ENCODE measurements around the gene TNFRSF21. TPM values are rescaled to one million over a fixed set of nuclear protein-coding genes. Genes with fewer than 3 reads are reported as not detected.
"Not testable (repeated sequence)": the region's sequence is repeated elsewhere in the genome, so short reads cannot be mapped to it uniquely, and the experiment has no call there.

TNFRSF21 gene
- total RNA-seq, 2 experiments from 2014 or later: 28.1 to 36.5 TPM

DNA sequence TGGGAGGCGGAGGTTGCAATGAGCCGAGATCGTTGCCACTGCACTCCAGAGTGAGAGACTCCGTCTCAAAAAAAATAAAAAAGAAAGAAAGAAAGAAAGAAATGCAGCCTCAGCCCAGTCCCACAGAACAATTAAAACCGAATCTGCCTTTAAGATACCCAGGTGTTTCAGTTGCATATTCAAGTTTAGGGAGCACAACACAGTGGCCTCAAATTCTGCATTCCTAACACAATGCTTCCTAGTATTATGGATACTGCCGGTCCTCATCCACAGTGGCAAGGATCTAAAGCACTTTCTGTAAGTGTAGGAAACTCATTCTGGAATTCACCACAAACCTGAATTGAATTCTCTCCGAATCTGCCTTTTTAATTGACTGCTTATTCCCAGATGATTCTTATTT is 80.5 kb downstream of the TNFRSF21 start:
- no peak overlapping the region for H2AFZ ChIP-seq (ENCODE audit: low read length)
- CTCF ChIA-PET (ENCODE audit: unreplicated experiment): no interaction called here
- H3K9me3 ChIP-seq (ENCODE audit: low read length): no peaks in the 10 kb centered on the region; the same call in 1 of the 2 replicates
- no peaks in the 10 kb centered on the region for H3K9me2 ChIP-seq (ENCODE audit: insufficient read depth, low read length)
- H3K79me2 ChIP-seq (ENCODE audit: insufficient read depth, low read depth, low read length): no peaks in the 10 kb centered on the region
- TF ChIP-seq, protein P1, sequence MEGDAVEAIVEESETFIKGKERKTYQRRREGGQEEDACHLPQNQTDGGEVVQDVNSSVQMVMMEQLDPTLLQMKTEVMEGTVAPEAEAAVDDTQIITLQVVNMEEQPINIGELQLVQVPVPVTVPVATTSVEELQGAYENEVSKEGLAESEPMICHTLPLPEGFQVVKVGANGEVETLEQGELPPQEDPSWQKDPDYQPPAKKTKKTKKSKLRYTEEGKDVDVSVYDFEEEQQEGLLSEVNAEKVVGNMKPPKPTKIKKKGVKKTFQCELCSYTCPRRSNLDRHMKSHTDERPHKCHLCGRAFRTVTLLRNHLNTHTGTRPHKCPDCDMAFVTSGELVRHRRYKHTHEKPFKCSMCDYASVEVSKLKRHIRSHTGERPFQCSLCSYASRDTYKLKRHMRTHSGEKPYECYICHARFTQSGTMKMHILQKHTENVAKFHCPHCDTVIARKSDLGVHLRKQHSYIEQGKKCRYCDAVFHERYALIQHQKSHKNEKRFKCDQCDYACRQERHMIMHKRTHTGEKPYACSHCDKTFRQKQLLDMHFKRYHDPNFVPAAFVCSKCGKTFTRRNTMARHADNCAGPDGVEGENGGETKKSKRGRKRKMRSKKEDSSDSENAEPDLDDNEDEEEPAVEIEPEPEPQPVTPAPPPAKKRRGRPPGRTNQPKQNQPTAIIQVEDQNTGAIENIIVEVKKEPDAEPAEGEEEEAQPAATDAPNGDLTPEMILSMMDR (conservative IDR thresholded peaks at IDR 0.05; ENCODE audit: low read length): no peak
- no peak for TF ChIP-seq EZH2phosphoT487 (IDR thresholded peaks at IDR 0.05; ENCODE audit: borderline replicate concordance, low read depth, low read length)
- no peak for DNase-seq (ENCODE audit: low spot score)
- H3K36me3 ChIP-seq (ENCODE audit: insufficient read depth, low read length): peaks cover 54% of the 10 kb centered on the region
- POLR2A ChIA-PET: interaction anchor here (1.1 to 1.4 kb wide), 2 partner anchors 9 to 19 kb away, joined by 3 to 5 read pairs; no protein-coding TSS in a partner anchor
- intact Hi-C loops (cut with micrococcal nuclease; ENCODE audit: unreplicated experiment): no loop called here
- no peaks in the 10 kb centered on the region for H4K20me1 ChIP-seq (ENCODE audit: insufficient read depth, low read length)
- no peak overlapping the region for H3K4me3 ChIP-seq (ENCODE audit: low read depth, low read length, poor library complexity, severe bottlenecking)
- no peak overlapping the region for H3K4me2 ChIP-seq (ENCODE audit: low read length)
- no TSS peak for BruUV-seq (replicated peaks)
- H3K4me1 ChIP-seq (ENCODE audit: insufficient read depth, low read length, poor library complexity, severe bottlenecking): no peaks in the 10 kb centered on the region
- H3K27ac ChIP-seq (ENCODE audit: low read depth, low read length, poor library complexity, severe bottlenecking): no peak overlapping the region

DNA sequence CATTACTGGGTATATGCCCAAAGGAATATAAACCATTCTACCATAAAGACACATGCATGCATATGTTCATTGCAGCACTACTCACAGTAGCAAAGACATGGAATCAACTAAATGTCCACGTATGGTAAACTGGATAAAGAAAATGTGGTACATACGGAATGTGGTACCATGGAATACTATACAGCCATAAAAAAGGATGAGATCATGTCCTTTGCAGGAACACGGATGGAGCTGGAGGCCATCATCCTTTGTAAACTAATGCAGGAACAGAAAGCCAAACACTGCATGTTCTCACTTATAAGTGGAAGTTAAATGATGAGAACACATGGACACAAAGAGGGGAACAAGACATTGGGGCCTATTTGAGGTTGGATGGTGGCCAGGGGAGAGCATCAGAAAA is 81.6 kb downstream of the TNFRSF21 start:
- BruUV-seq (replicated peaks); H3K79me2 ChIP-seq (ENCODE audit: insufficient read depth, low read depth, low read length); intact Hi-C loops (cut with micrococcal nuclease; ENCODE audit: unreplicated experiment); H2AFZ ChIP-seq (ENCODE audit: low read length); H4K20me1 ChIP-seq (ENCODE audit: insufficient read depth, low read length); H3K9me3 ChIP-seq (ENCODE audit: low read length); H3K4me2 ChIP-seq (ENCODE audit: low read length); H3K27ac ChIP-seq (ENCODE audit: low read depth, low read length, poor library complexity, severe bottlenecking); H3K4me1 ChIP-seq (ENCODE audit: insufficient read depth, low read length, poor library complexity, severe bottlenecking); DNase-seq (ENCODE audit: low spot score); H3K4me3 ChIP-seq (ENCODE audit: low read depth, low read length, poor library complexity, severe bottlenecking); CTCF ChIA-PET (ENCODE audit: unreplicated experiment); H3K9me2 ChIP-seq (ENCODE audit: insufficient read depth, low read length): not testable (repeated sequence)
- POLR2A ChIA-PET: interaction anchor here (0.8 to 1.5 kb wide), 3 partner anchors 19 to 31 kb away, joined by 4 to 5 read pairs (median 4); no protein-coding TSS in a partner anchor
- H3K36me3 ChIP-seq (ENCODE audit: insufficient read depth, low read length): peaks cover 44% of the 10 kb centered on the region

DNA sequence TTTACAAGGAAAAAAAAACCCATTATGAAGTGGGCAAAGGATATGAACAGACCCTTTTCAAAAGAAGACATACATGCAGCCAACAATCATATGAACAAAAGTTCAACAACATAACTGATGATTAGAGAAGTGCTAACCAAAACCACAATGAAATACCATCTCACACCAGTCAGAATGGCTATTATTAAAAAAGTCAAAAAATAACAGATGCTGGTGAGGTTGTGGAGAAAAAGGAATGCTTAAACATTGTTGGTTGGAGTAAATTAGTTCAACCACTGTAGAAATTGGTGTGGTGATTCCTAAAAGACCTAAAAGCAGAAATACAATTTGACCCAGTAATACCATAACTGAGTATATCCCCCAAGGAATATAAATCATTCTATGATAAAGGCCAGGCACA is 86.5 kb downstream of the TNFRSF21 start:
- H2AFZ ChIP-seq (ENCODE audit: low read length); H3K79me2 ChIP-seq (ENCODE audit: insufficient read depth, low read depth, low read length); H3K36me3 ChIP-seq (ENCODE audit: insufficient read depth, low read length); H4K20me1 ChIP-seq (ENCODE audit: insufficient read depth, low read length); H3K9me3 ChIP-seq (ENCODE audit: low read length); H3K4me1 ChIP-seq (ENCODE audit: insufficient read depth, low read length, poor library complexity, severe bottlenecking); H3K27ac ChIP-seq (ENCODE audit: low read depth, low read length, poor library complexity, severe bottlenecking); intact Hi-C loops (cut with micrococcal nuclease; ENCODE audit: unreplicated experiment); CTCF ChIA-PET (ENCODE audit: unreplicated experiment); BruUV-seq (replicated peaks); DNase-seq (ENCODE audit: low spot score); H3K4me2 ChIP-seq (ENCODE audit: low read length); H3K9me2 ChIP-seq (ENCODE audit: insufficient read depth, low read length); H3K4me3 ChIP-seq (ENCODE audit: low read depth, low read length, poor library complexity, severe bottlenecking): not testable (repeated sequence)
- POLR2A ChIA-PET: interaction anchor here (0.6 to 1.0 kb wide), 2 partner anchors 21 to 966 kb away, joined by 3 read pairs; no protein-coding TSS in a partner anchor

DNA sequence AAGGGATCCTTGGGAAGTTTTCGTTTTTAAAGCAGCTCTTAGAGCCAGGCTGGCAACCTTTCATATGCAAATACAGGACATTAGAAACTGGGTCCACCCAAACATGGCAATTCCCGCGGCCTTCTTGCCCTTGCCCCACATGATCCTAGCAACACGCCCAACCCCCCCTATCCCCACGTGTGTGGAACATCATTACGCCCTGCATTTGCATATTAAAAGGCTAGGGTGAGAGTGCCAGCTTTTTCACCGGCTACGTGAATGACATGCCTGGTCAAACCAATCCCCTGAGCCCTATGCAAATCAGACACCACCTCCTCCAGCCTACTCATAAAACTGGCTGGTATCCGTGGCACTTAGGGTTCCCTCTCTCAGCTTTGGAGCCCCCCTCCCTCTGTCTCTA is 88.1 kb downstream of the TNFRSF21 start:
- DNase-seq (ENCODE audit: low spot score): no peak
- no peak overlapping the region for H3K4me3 ChIP-seq (ENCODE audit: low read depth, low read length, poor library complexity, severe bottlenecking)
- no peaks in the 10 kb centered on the region for H3K4me1 ChIP-seq (ENCODE audit: insufficient read depth, low read length, poor library complexity, severe bottlenecking)
- H3K9me2 ChIP-seq (ENCODE audit: insufficient read depth, low read length): no peaks in the 10 kb centered on the region
- no peak for TF ChIP-seq EZH2phosphoT487 (IDR thresholded peaks at IDR 0.05; ENCODE audit: borderline replicate concordance, low read depth, low read length)
- TF ChIP-seq, protein P1 (conservative IDR thresholded peaks at IDR 0.05; ENCODE audit: low read length): no peak
- H4K20me1 ChIP-seq (ENCODE audit: insufficient read depth, low read length): no peaks in the 10 kb centered on the region
- no TSS peak for BruUV-seq (replicated peaks)
- CTCF ChIA-PET (ENCODE audit: unreplicated experiment): no interaction called here
- H3K79me2 ChIP-seq (ENCODE audit: insufficient read depth, low read depth, low read length): no peaks in the 10 kb centered on the region
- no peaks in the 10 kb centered on the region; the same call in 1 of the 2 replicates for H3K9me3 ChIP-seq (ENCODE audit: low read length)
- intact Hi-C loops (cut with micrococcal nuclease; ENCODE audit: unreplicated experiment): no loop called here
- H3K4me2 ChIP-seq (ENCODE audit: low read length): no peak overlapping the region
- H2AFZ ChIP-seq (ENCODE audit: low read length): no peak overlapping the region
- no peaks in the 10 kb centered on the region for H3K36me3 ChIP-seq (ENCODE audit: insufficient read depth, low read length)
- no peak overlapping the region for H3K27ac ChIP-seq (ENCODE audit: low read depth, low read length, poor library complexity, severe bottlenecking)
- POLR2A ChIA-PET: interaction anchor here (1.2 kb wide), 1 partner anchor 20 kb away, joined by 3 read pairs; no protein-coding TSS in a partner anchor
